ENCODE results near the gene INSM1. TPM values are rescaled to one million over a fixed set of nuclear protein-coding genes. Genes with fewer than 3 reads are reported as not detected.

The INSM1 gene
- total RNA-seq, 1 experiment from 2014 or later: 0.07 TPM

DNA sequence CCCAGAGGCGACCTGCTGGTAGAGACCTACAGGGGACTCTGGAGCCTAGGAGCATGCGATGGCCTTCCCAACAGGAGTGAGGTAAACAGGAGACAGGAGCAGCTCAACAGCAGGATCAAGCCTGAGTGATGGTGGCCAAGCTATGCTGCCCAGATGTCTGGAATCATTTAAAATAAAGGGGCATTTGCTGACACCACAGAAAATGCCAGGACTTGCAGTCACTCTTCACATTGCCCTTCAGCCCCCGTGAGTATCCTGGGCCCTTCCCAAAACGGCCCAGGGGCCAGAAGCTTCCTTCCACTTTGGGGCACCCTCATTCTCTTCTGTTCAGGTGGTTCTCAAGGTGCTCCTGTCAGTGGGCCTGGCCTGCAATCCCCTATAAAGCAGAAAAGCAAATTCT is 23.2 kb downstream of the INSM1 start:
- H3K9me2 ChIP-seq (ENCODE audit: insufficient read depth): no peaks in the 10 kb centered on the region
- no peaks in the 10 kb centered on the region for H3K27me3 ChIP-seq (ENCODE audit: insufficient read depth, low read length)
- H4K20me1 ChIP-seq (ENCODE audit: insufficient read depth): no peaks in the 10 kb centered on the region
- no peak overlapping the region for H3K27ac ChIP-seq (ENCODE audit: low read depth, low read length)
- H3K9me3 ChIP-seq (ENCODE audit: control insufficient read depth in 1 of 2, insufficient read depth in 1 of 2, low read depth in 1 of 2, low read length in 2 of 2): no peaks in the 10 kb centered on the region
- H3K79me2 ChIP-seq (ENCODE audit: insufficient read depth, low read length): no peaks in the 10 kb centered on the region
- no peak overlapping the region for H2AFZ ChIP-seq (ENCODE audit: low read depth, low read length, poor library complexity, severe bottlenecking)
- H3K4me3 ChIP-seq (replicated peaks in 1 of 2; ENCODE audit: low read depth in 1 of 2, low read length in 2 of 2): no peak overlapping the region
- CTCF ChIA-PET: no interaction called here
- ATAC-seq: no peak
- TF ChIP-seq CBX3 (IDR thresholded peaks at IDR 0.05; ENCODE audit: low read depth) (no peak), CEBPB (IDR thresholded peaks at IDR 0.05; ENCODE audit: low read depth) (no peak), SIN3A (IDR thresholded peaks at IDR 0.05; ENCODE audit: low read depth) (no peak), ZNF274 (IDR thresholded peaks at IDR 0.05; ENCODE audit: low read depth, low read length) (no peak), FOSL1 (IDR thresholded peaks at IDR 0.05; ENCODE audit: low read depth) (no peak), YY1 (IDR thresholded peaks at IDR 0.05; ENCODE audit: extremely low read depth, insufficient replicate concordance, low read depth, low read length) (no peak), SRF (IDR thresholded peaks at IDR 0.05; ENCODE audit: low read depth) (no peak), JUND (IDR thresholded peaks at IDR 0.05) (no peak)
- TF ChIP-seq, protein P1, sequence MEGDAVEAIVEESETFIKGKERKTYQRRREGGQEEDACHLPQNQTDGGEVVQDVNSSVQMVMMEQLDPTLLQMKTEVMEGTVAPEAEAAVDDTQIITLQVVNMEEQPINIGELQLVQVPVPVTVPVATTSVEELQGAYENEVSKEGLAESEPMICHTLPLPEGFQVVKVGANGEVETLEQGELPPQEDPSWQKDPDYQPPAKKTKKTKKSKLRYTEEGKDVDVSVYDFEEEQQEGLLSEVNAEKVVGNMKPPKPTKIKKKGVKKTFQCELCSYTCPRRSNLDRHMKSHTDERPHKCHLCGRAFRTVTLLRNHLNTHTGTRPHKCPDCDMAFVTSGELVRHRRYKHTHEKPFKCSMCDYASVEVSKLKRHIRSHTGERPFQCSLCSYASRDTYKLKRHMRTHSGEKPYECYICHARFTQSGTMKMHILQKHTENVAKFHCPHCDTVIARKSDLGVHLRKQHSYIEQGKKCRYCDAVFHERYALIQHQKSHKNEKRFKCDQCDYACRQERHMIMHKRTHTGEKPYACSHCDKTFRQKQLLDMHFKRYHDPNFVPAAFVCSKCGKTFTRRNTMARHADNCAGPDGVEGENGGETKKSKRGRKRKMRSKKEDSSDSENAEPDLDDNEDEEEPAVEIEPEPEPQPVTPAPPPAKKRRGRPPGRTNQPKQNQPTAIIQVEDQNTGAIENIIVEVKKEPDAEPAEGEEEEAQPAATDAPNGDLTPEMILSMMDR (IDR thresholded peaks at IDR 0.05 in 2 of 3, conservative IDR thresholded peaks at IDR 0.05 in 1 of 3; ENCODE audit: borderline replicate concordance in 1 of 3, insufficient read depth in 1 of 3, low read depth in 2 of 3, low read length in 2 of 3): no peak
- no TSS peak for BruUV-seq (replicated peaks)
- POLR2A ChIA-PET: no interaction called here
- no peak overlapping the region for H3K9ac ChIP-seq (ENCODE audit: low read length)
- no peaks in the 10 kb centered on the region for H3K36me3 ChIP-seq (ENCODE audit: control insufficient read depth in 1 of 2, insufficient read depth in 2 of 2, low read length in 2 of 2)
- RAD21 ChIA-PET (ENCODE audit: low non-redundant PET in 1 of 2, low total read pairs in 2 of 2, uncharacterized antibody in 2 of 2, unreplicated experiment in 2 of 2): no interaction called here
- no peak overlapping the region for H3K4me2 ChIP-seq (ENCODE audit: low read length)
- intact Hi-C loops (cut with micrococcal nuclease): no loop called here
- no peaks in the 10 kb centered on the region for H3K4me1 ChIP-seq (ENCODE audit: control insufficient read depth in 1 of 2, insufficient read depth in 2 of 2, low read length in 2 of 2)
- DNase-seq (ENCODE audit: low read depth, low spot score): no peak

DNA sequence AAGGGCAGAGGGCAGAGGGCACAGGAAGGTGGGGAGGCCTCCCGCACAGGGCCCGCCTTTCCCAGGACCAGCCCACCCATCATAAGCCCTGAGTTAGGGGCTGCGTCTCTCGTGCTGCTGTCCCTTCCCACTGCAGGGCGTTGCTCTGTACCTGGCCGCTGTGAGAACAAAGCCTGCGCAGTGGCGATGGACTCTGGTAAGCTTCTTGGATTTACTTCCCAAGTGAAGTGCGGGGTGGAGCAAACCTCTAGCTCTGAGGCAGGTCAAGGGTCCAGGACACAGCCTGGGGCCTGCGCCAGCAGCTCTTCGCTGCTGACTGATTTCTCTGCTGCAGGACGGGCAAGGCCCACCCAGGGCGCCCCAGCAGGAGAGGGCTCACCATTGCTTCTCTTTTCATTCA is 23.9 kb downstream of the INSM1 start:
- Histone ChIP-seq H3K36me3 (ENCODE audit: control insufficient read depth in 1 of 2, insufficient read depth in 2 of 2, low read length in 2 of 2) (no peaks in the 10 kb centered on the region), H2AFZ (ENCODE audit: low read depth, low read length, poor library complexity, severe bottlenecking) (no peak overlapping the region), H3K27ac (ENCODE audit: low read depth, low read length) (no peak overlapping the region), H3K27me3 (ENCODE audit: insufficient read depth, low read length) (no peaks in the 10 kb centered on the region), H4K20me1 (ENCODE audit: insufficient read depth) (no peaks in the 10 kb centered on the region), H3K4me3 (replicated peaks in 1 of 2; ENCODE audit: low read depth in 1 of 2, low read length in 2 of 2) (no peak overlapping the region), H3K9me2 (ENCODE audit: insufficient read depth) (no peaks in the 10 kb centered on the region), H3K4me2 (ENCODE audit: low read length) (no peak overlapping the region), H3K4me1 (ENCODE audit: control insufficient read depth in 1 of 2, insufficient read depth in 2 of 2, low read length in 2 of 2) (no peaks in the 10 kb centered on the region), H3K79me2 (ENCODE audit: insufficient read depth, low read length) (no peaks in the 10 kb centered on the region), H3K9ac (ENCODE audit: low read length) (no peak overlapping the region), H3K9me3 (ENCODE audit: control insufficient read depth in 1 of 2, insufficient read depth in 1 of 2, low read depth in 1 of 2, low read length in 2 of 2) (no peaks in the 10 kb centered on the region)
- ChIA-PET POLR2A (no interaction called here), RAD21 (ENCODE audit: low non-redundant PET in 1 of 2, low total read pairs in 2 of 2, uncharacterized antibody in 2 of 2, unreplicated experiment in 2 of 2) (no interaction called here), CTCF (no interaction called here)
- no peak for DNase-seq (ENCODE audit: low read depth, low spot score)
- BruUV-seq (replicated peaks): no TSS peak
- intact Hi-C loops (cut with micrococcal nuclease): no loop called here
- no peak for ATAC-seq
- no peak for TF ChIP-seq EZH2phosphoT487 (IDR thresholded peaks at IDR 0.05; ENCODE audit: borderline replicate concordance)
- TF ChIP-seq FOSL1 (IDR thresholded peaks at IDR 0.05; ENCODE audit: low read depth): no peak
- TF ChIP-seq SP1 (IDR thresholded peaks at IDR 0.05; ENCODE audit: low read depth): no peak
- TF ChIP-seq CBX3 (IDR thresholded peaks at IDR 0.05; ENCODE audit: low read depth): no peak
- no peak for TF ChIP-seq POLR2A (IDR thresholded peaks at IDR 0.05; ENCODE audit: borderline replicate concordance, extremely low read depth, insufficient read depth, insufficient read length)
- no peak for TF ChIP-seq ZNF274 (IDR thresholded peaks at IDR 0.05; ENCODE audit: low read depth, low read length)
- TF ChIP-seq, protein P2, sequence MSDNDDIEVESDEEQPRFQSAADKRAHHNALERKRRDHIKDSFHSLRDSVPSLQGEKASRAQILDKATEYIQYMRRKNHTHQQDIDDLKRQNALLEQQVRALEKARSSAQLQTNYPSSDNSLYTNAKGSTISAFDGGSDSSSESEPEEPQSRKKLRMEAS (IDR thresholded peaks at IDR 0.05): no peak
- no peak for TF ChIP-seq JUND (IDR thresholded peaks at IDR 0.05)
- no peak for TF ChIP-seq RAD21 (IDR thresholded peaks at IDR 0.05; ENCODE audit: low read depth)
- no peak for TF ChIP-seq ELF1 (IDR thresholded peaks at IDR 0.05; ENCODE audit: borderline replicate concordance, low read depth)
- no peak for TF ChIP-seq POLR2AphosphoS5 (IDR thresholded peaks at IDR 0.05; ENCODE audit: low read depth, low read length)
- TF ChIP-seq, protein P1 (IDR thresholded peaks at IDR 0.05 in 2 of 3, conservative IDR thresholded peaks at IDR 0.05 in 1 of 3; ENCODE audit: borderline replicate concordance in 1 of 3, insufficient read depth in 1 of 3, low read depth in 2 of 3, low read length in 2 of 3): no peak
- TF ChIP-seq SRF (IDR thresholded peaks at IDR 0.05; ENCODE audit: low read depth): no peak
